NCI-H774 (cell line): ENCODE measurements around the gene AJM1.
"Not testable (repeated sequence)": the region's sequence is repeated elsewhere in the genome, so short reads cannot be mapped to it uniquely, and the experiment has no call there.

Experiments used
- DNase-seq: peaks from one replicate; lab custom pipeline; 2025; lab: John Stamatoyannopoulos, UW

The AJM1 gene

DNA sequence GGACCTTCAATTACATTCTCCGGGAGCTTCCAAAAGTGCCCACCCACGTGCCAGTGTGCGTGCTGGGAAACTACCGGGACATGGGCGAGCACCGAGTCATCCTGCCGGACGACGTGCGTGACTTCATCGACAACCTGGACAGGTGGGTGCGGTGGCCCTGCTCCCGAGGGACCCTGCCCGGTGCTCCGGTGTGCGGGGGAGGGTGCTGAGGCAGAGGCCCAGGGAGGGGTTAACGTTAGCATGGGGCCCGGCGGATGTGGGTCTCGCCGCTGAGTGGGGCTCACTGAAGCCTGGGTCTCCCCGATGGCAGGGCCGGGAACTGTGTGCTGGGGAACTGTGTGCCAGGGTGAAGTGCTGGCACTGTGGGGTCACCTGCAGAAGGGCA is 10.6 kb upstream of the AJM1 start:
- no peak for DNase-seq

GRCh38 chr9:136832581-136832980 is 9.7 kb upstream of the AJM1 start:
- no peak for DNase-seq

GRCh38 chr9:136833381-136834048 is 8.8 kb upstream of the AJM1 start:
- DNase-seq = not testable (repeated sequence)

GRCh38 chr9:136835162-136835931 is 6.9 kb upstream of the AJM1 start:
- no peak for DNase-seq

DNA sequence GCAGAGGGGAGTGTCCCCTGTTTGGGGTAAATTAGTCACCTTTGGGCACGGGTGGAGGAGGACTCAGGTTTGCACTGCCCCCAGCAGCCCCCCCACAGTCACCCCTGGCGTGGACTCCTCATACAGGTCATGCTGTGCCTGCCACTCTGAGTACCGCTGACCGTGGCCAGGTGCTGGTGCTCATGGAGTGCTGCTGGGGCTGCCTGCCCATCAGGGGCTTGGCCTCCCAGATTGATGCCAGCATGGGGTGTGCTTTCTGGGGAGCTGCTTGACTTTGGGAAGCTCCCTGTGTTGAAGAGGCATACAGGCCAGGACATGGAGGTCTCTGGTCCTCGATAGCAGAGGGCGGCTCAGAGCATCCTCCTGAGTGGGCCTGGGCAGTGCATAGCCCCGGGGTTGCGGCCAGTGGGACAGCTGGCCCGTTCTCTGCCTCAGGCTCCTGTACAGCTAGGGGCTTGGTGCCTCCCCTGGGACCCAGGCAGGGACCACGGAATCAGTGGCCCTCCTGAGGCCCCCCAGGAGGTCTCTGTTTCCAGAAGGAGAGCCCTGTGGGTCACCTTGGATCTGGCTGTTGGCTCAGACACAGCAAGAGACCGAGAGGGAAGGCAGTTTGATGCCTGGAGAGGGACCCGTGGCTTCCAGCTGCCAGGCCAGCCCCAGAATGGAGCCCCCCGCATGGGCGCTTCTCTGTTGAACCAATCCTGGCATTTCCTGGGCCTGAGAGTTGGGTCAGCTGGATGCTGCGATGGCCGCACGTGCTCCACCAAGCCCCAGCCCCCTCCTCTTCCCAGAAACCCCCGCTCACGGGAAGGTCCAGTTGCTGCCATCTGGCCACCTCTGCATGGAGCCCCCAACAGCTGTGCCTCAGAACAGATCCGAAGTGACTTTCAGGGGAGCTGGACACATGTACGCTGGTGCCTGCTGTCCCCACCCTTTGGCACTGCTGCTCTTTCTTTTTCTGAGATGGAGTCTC is 6.1 kb upstream of the AJM1 start:
- no peak for DNase-seq

DNA sequence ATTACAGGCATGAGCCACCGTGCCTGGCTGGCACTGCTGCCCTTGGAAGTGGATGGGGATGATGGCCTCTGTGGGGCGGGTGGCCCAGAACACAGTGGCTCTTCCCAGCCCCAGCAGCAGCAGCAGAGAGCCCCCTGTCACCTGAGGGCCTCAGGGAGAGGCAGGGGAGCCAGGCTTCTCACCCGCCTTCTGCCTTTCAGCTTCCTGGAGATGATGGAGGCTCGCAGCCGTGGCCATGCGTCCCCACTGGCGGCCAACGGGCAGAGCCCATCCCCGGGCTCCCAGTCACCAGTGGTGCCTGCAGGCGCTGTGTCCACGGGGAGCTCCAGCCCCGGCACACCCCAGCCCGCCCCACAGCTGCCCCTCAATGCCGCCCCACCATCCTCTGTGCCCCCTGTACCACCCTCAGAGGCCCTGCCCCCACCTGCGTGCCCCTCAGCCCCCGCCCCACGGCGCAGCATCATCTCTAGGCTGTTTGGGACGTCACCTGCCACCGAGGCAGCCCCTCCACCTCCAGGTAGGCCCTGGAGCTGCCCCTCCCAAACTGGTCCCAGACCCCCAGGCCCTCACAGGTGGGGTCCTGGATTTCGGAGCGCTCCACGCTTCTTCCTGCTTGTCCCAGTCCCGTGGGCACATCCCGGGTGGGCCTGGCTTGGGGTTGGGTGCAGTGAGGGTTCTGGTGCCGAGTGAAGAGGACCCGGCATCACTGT is 5.0 kb upstream of the AJM1 start:
- no peak for DNase-seq

GRCh38 chr9:136837856-136838277 is 4.4 kb upstream of the AJM1 start:
- not testable (repeated sequence) for DNase-seq

GRCh38 chr9:136838314-136839228 is 3.7 kb upstream of the AJM1 start:
- DNase-seq = no peak

DNA sequence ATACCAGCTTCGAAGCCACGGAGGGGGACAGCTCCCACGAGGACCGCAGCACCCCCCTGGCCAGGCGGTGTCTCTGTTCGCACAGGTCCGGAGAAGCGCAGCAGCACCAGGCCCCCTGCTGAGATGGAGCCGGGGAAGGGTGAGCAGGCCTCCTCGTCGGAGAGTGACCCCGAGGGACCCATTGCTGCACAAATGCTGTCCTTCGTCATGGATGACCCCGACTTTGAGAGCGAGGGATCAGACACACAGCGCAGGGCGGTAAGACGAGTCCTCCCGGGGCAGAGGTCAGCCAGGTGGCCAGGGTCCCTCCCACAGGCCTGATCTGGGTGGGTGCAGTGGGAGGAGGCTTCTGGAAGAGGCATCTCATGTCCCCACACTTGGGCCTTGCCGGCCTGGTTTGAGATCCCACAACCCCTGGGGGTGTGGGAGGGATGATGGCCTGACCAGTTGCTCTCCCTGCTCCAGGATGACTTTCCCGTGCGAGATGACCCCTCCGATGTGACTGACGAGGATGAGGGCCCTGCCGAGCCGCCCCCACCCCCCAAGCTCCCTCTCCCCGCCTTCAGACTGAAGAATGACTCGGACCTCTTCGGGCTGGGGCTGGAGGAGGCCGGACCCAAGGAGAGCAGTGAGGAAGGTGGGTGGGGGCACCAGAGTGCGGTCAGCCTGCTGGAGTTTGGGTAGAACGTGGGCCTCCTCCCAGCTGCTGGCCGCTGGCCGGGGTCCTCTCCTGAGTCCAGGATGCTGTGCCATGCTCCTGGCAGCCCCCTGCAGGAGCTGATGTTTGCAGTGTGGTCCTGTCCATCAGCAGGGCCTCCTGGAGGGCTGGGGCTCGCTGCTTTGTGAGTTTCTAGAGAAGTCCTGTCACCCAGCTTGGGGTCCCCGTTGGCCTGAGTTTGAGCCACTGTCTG is 2.8 kb upstream of the AJM1 start:
- DNase-seq = no peak

DNA sequence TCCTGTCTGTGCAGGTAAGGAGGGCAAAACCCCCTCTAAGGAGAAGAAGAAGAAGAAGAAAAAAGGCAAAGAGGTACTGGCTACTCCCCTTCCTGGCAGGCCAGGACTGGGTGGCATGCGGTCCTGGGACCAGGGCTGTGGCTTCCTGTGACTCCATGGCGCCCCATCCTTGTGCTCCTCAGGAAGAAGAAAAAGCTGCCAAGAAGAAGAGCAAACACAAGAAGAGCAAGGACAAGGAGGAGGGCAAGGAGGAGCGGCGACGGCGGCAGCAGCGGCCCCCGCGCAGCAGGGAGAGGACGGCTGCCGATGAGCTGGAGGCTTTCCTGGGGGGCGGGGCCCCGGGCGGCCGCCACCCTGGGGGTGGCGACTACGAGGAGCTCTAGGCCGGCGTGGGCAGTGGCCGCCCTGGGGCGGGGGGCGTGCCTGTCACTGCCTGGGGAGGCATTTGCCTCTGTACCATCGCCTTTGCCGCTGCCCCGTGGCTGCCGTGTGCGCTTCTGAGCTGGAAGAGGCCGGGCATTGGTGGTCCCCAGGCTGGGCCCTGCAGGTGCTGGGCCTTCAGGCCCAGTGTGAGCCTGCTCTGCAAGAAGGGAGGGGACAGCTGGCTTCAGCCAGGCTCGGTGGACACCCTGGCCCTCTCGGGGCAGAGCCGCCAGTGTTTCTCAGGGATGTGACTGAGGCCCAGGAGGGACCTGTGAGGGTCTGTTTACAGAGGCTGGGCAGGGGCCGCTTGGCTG is 2.0 kb upstream of the AJM1 start:
- DNase-seq = no peak

GRCh38 chr9:136840877-136841645 is 1.2 kb upstream of the AJM1 start:
- peak; percentile 79 for DNase-seq

DNA sequence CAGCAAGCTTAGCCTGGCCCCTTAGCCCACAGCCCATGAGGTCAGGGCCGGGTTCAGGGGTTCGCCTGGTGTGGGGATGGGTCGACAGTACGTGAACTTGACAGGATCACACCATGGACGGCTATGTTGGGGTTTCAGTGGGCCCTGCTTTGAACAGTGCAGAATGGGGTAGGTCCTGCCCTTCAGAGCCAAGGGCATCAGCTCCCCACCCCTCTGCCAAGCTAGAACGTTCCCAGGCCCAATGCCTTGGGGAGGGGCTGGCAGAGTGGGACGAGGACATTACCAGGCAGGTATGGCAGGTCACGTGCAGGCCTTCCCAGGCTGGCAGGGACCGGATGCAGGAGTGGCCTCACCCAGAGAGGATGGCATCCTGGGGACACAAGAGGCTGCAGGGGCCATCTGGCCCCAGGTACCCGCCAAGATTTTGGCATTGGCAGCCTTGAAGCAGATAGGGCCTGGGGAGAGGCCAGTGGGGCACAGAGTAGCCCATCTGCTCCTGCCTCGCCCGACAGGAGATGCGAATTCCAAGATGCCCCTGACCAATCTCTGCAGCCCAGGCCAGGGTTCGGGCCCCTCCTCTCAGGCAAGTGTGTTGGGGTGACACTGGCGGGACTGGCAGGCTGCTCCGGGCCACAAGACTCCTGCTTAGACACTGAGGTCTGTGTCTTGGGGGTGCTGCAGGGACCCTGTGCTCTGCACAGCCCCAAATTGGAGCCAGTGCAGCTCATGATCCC is 465 bp upstream of the AJM1 start:
- DNase-seq = not testable (repeated sequence)

DNA sequence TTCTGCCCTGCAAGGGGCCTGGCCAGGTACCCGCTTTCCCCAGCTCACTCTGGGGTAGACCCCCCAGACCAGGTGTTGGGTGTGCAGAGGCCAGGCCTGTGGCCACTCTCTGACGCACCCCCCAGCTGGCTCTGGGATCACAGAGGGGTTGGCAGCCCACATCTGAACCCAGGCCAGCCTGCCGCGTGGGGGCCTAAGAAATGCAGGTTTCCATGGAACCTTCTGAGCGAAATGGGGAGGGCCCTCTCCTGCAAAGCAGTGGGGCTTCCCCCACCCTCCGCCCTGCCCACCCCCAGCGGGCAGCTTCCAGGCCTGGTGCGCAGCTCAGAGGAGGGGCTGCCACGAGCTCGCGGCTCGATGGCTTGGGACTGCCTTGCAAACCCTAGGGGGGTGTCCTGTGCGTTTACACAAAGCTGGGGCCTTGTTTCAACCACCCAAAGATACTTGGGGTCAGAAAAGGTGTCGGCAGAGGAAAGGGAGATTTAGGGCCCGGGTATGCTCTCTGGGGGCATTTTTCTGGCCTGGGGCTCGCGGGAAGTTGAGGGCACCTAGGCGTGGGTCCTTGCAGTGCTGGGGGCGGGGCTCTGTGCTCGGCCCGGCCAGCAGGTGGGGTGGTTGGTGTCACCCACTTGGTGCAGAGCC is 1.0 kb downstream of the AJM1 start:
- not testable (repeated sequence) for DNase-seq

DNA sequence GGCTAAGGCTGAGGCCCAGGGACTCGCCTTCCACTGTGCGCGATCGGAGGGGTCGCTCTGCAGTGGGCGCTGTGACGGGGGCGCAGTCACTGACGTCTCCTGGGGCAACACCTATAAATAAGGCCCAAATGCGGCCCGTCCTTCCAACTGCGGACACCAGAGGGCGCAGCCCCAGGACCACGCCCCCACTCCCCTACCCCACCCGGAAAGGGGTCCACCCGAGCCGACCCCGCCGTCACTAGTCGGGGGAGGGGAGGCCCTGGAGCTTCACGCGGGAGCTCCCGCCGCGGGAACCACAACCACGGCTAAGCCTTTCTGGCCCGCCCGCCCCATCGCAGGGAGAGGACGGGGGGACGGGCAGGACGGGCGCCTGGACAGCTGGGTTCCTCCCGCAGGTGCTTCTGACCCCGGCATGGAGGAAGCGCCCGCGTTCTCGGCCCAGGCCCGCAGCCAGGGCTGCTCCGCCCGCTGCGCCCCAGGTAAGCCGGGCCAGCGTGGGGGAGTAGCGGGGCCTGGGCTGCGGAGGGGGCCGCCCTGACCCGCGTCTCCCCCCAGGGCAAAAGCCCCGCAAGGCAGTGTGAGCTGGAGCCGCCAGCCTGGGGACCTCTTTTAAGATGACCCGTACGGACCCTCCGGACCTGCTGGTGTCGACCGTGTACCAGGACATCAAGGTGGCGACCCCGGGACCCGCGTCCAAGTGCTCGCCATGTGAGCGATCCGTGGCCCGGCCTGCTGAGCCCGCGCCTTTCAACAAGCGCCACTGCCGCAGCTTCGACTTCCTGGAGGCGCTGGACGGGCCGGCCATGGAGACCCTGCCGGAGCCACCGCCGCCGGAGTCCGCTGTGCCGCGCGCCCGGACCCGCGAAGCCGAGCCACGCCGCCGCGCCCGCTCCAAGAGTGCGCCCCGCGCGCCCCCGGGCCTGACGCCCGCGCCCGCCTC is 1.8 kb downstream of the AJM1 start:
- DNase-seq = not testable (repeated sequence)

DNA sequence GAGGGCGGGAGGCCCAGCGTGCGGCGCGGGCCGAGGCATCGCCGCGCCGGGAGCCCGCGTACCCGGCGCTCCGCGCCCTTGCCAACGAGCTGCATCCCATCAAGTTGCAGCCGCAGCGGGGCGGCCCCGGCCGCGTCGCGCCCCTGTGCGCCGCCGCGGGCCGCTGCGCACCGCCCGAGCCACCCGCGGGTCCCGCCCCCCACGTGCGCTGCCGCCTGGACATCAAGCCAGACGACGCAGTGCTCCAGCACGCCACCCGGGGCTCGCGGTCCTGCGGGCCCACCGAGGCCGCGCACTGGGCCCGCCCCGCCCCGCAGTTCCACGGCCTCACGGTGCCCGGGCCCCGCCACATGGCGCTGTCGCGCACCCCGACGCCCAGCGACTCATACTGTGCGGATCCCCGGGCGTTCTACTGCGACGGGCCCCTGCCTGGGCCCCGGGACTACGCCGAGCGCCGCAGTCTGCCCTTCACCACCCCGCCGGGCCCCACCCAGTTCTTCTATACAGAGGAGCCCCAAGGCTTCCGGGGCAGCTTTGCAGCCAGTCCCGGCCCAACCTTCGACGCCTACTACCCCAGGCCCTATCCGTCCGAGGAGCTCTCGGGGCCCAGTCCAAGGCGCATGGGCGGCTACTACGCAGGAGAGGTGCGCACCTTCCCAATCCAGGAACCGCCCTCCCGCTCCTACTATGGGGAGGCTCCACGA is 2.6 kb downstream of the AJM1 start:
- no peak for DNase-seq
